Cardiac muscle cell (in vitro differentiated cells and primary cell): ENCODE measurements around the gene CBX8. TPM values are rescaled to one million over a fixed set of nuclear protein-coding genes. Genes with fewer than 3 reads are reported as not detected.

Source experiments
- DNase-seq, 2 donors: peaks; one replicate each; pipeline versions ENCODE4 v3.0.0 to v3.0.0-alpha.2; 2010 to 2017; ENCODE audit warnings: low read depth in 1 of 2, low spot score in 1 of 2
- H3K27ac ChIP-seq: fragments of 200-600 bp; sonication (generic); 2 replicates; pipeline ENCODE4 v1.5.1; 2016
- H3K27me3 ChIP-seq: fragments of 200-600 bp; sonication (generic); 2 replicates; pipeline ENCODE4 v1.6.0; 2016; ENCODE audit warnings: control low read depth
- H3K36me3 ChIP-seq: fragments of 200-600 bp; sonication (generic); 2 replicates; pipeline ENCODE4 v1.5.1; 2016; ENCODE audit warnings: control low read depth
- H3K4me1 ChIP-seq: fragments of 200-600 bp; sonication (generic); 2 replicates; pipeline ENCODE4 v1.8.1; 2017; ENCODE audit warnings: low read depth, mild to moderate bottlenecking, mixed run types
- H3K4me3 ChIP-seq: fragments of 200-600 bp; sonication (generic); 2 replicates; pipeline ENCODE4 v1.5.1; 2016; ENCODE audit warnings: mild to moderate bottlenecking
- H3K9me3 ChIP-seq: fragments of 200-600 bp; sonication (generic); 2 replicates; pipeline ENCODE4 v1.5.1; 2017; ENCODE audit warnings: low read depth, mild to moderate bottlenecking, control low read depth
- polyA plus RNA-seq: library from polyadenylated mRNA; unstranded; fragments of >200 nt; fragmentation: Nextera tagmentation; extraction: Ambion mirVana; gene quantifications from 2 replicates; pipeline ENCODE4 v1.2.1, GENCODE V29; 2016
- total RNA-seq: library from RNA; depleted of rRNA; stranded (reverse); fragments of >200 nt; gene quantifications from 2 replicates; pipeline ENCODE4 v1.2.3, GENCODE V29; 2016
- TF ChIP-seq, protein P1 (sequence below): IDR thresholded peaks from 2 replicates; pipeline ENCODE4 v1.5.1; 2012; ENCODE audit warnings: low read depth, mild to moderate bottlenecking, low read length

The CBX8 gene
- total and polyA plus RNA-seq, 2 experiments from 2014 or later, result 13.8 to 16.7 TPM

GRCh38 chr17:79815836-79816461 lies 19.1 kb upstream of the CBX8 start:
- Histone ChIP-seq H3K4me1 (peaks cover 31% of the 10 kb centered on the region), H3K36me3 (no peaks in the 10 kb centered on the region), H3K9me3 (no peaks in the 10 kb centered on the region), H3K4me3 (no peak overlapping the region), H3K27me3 (peaks cover 82% of the 10 kb centered on the region), H3K27ac (no peak overlapping the region)
- no peak for DNase-seq
- TF ChIP-seq, protein P1, sequence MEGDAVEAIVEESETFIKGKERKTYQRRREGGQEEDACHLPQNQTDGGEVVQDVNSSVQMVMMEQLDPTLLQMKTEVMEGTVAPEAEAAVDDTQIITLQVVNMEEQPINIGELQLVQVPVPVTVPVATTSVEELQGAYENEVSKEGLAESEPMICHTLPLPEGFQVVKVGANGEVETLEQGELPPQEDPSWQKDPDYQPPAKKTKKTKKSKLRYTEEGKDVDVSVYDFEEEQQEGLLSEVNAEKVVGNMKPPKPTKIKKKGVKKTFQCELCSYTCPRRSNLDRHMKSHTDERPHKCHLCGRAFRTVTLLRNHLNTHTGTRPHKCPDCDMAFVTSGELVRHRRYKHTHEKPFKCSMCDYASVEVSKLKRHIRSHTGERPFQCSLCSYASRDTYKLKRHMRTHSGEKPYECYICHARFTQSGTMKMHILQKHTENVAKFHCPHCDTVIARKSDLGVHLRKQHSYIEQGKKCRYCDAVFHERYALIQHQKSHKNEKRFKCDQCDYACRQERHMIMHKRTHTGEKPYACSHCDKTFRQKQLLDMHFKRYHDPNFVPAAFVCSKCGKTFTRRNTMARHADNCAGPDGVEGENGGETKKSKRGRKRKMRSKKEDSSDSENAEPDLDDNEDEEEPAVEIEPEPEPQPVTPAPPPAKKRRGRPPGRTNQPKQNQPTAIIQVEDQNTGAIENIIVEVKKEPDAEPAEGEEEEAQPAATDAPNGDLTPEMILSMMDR, result no peak

- H3K9me3 ChIP-seq, result no peaks in the 10 kb centered on the region
- peak in 1 of 2 donors; percentile 60 for DNase-seq
- no peaks in the 10 kb centered on the region for H3K36me3 ChIP-seq
- no peak overlapping the region for H3K4me3 ChIP-seq
- peaks cover 31% of the 10 kb centered on the region for H3K4me1 ChIP-seq
- TF ChIP-seq, protein P1, result no peak
- no peak overlapping the region for H3K27ac ChIP-seq
- peaks cover 80% of the 10 kb centered on the region for H3K27me3 ChIP-seq
These were observed 18.3 kb upstream of the CBX8 start for GRCh38 chr17:79814974-79815835.

- H3K4me3 ChIP-seq, result no peak overlapping the region
- TF ChIP-seq, protein P1, result no peak
- DNase-seq, result no peak
These were observed 17.5 kb upstream of the CBX8 start for GRCh38 chr17:79814127-79814973.

DNA sequence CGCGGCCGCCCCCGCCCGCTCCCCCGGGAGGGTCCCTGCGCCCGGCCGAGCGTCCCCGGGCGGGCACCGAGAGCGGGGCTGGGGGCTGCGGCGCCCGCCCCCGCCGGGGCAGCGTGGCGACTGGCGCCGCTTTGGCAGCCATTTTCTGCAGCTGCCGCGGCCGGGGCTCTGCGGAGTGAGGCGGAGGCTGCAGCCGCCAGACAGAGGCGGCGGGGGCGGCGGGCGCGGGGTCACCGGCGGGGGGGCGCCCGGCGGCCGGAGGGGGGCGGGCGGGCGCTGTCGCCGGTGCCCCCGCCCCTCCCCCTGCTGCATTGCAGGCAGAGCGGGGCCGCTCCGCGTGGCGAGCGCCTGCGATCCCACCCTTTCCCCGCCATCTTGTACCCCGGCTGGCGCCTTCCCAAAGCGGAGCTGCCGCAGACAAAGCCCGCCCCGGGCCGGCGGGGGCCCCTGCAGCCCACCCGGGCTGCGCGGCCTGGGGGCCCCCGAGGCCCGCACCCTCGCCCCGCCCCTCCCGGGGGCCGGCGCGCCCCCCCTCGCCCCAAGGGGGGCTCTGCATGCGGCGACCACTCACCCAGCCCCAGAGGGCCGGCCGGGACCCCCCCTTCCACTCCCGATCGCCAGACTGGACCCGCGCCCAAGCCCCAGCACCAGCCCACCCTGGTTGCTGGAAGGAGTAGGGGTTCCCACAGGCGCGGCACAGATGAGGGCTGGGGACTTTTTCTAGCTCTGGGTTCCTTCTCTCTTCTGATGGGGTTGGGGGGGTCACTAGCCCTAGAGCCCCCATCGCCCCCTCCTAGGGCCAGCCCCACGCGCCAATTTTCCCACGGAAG lies 16.6 kb upstream of the CBX8 start:
- Histone ChIP-seq H3K4me1 (peaks cover 27% of the 10 kb centered on the region), H3K9me3 (no peaks in the 10 kb centered on the region), H3K4me3 (peak overlapping the region; percentile 13), H3K36me3 (no peaks in the 10 kb centered on the region), H3K27ac (no peak overlapping the region), H3K27me3 (peaks cover 82% of the 10 kb centered on the region)
- peak in 1 of 2 donors; percentile 41 for DNase-seq
- TF ChIP-seq, protein P1, result no peak

More at GRCh38 chr17:79814127-79814973, 17.5 kb upstream of the CBX8 start:
- Histone ChIP-seq H3K27me3 (peaks cover 82% of the 10 kb centered on the region), H3K4me1 (peaks cover 30% of the 10 kb centered on the region), H3K27ac (no peak overlapping the region), H3K36me3 (no peaks in the 10 kb centered on the region), H3K9me3 (no peaks in the 10 kb centered on the region)
